ENCODE results near the gene EPB41L3. TPM values are rescaled to one million over a fixed set of nuclear protein-coding genes. Genes with fewer than 3 reads are reported as not detected.

EPB41L3 gene
- total RNA-seq, 4 donors from 2014 or later, result 21.2 to 39.5 (median 28.3) TPM

- DNase-seq (ENCODE audit: low spot score in 2 of 2), result no peak
- intact Hi-C loops (cut with DNase I; ENCODE audit: low total_unique reads), result no loop called here
- TF ChIP-seq CTCF (IDR thresholded peaks at IDR 0.05) (no peak), POLR2A (IDR thresholded peaks at IDR 0.05) (no peak)
- no peak overlapping the region for H3K4me3 ChIP-seq (ENCODE audit: low read depth, poor library complexity, severe bottlenecking)
- 92% methylated on average over 5 of the region's 5 CpGs for WGBS, 2 donors
These were observed 150.0 kb downstream of the EPB41L3 start for GRCh38 chr18:5393779-5394178.

- TF ChIP-seq CTCF (IDR thresholded peaks at IDR 0.05) (no peak), POLR2A (IDR thresholded peaks at IDR 0.05) (no peak)
These were observed 152.4 kb downstream of the EPB41L3 start for GRCh38 chr18:5391409-5391808.

GRCh38 chr18:5389356-5389755 lies 154.4 kb downstream of the EPB41L3 start:
- intact Hi-C loops (cut with DNase I; ENCODE audit: low total_unique reads), result no loop called here
- DNase-seq (ENCODE audit: low spot score in 2 of 2), result no peak
- H3K4me3 ChIP-seq (ENCODE audit: low read depth, poor library complexity, severe bottlenecking), result no peak overlapping the region
- TF ChIP-seq POLR2A (IDR thresholded peaks at IDR 0.05) (no peak), CTCF (IDR thresholded peaks at IDR 0.05) (no peak)
- 71 to 81% methylated on average over 2 of the region's 2 CpGs for WGBS, 2 donors

More at GRCh38 chr18:5391409-5391808, 152.4 kb downstream of the EPB41L3 start:
- intact Hi-C loops (cut with DNase I; ENCODE audit: low total_unique reads), result no loop called here
- no peak for DNase-seq (ENCODE audit: low spot score in 2 of 2)
- WGBS, 2 donors, result 93 to 94% methylated on average over 8 of the region's 8 CpGs
- H3K4me3 ChIP-seq (ENCODE audit: low read depth, poor library complexity, severe bottlenecking), result no peak overlapping the region

- WGBS, 2 donors, result 87 to 98% methylated on average over 3 of the region's 3 CpGs
- TF ChIP-seq CTCF (IDR thresholded peaks at IDR 0.05) (no peak), POLR2A (IDR thresholded peaks at IDR 0.05) (no peak)
- DNase-seq (ENCODE audit: low spot score in 2 of 2), result no peak
- intact Hi-C loops (cut with DNase I; ENCODE audit: low total_unique reads), result no loop called here
- no peak overlapping the region for H3K4me3 ChIP-seq (ENCODE audit: low read depth, poor library complexity, severe bottlenecking)
These were observed 154.9 kb downstream of the EPB41L3 start for GRCh38 chr18:5388896-5389295.

GRCh38 chr18:5380586-5380985 lies 163.2 kb downstream of the EPB41L3 start:
- H3K4me3 ChIP-seq (ENCODE audit: low read depth, poor library complexity, severe bottlenecking), result no peak overlapping the region
- DNase-seq (ENCODE audit: low spot score in 2 of 2), result no peak
- intact Hi-C loops (cut with DNase I; ENCODE audit: low total_unique reads), result no loop called here
- TF ChIP-seq POLR2A (IDR thresholded peaks at IDR 0.05) (no peak), CTCF (IDR thresholded peaks at IDR 0.05) (no peak)
- WGBS, 2 donors, result 59 to 78% methylated on average over 2 of the region's 2 CpGs

- DNase-seq (ENCODE audit: low spot score in 2 of 2), result no peak
- intact Hi-C loops (cut with DNase I; ENCODE audit: low total_unique reads), result no loop called here
- 78 to 79% methylated on average over 4 of the region's 4 CpGs for WGBS, 2 donors
- no peak overlapping the region for H3K4me3 ChIP-seq (ENCODE audit: low read depth, poor library complexity, severe bottlenecking)
- no peak for TF ChIP-seq POLR2A (IDR thresholded peaks at IDR 0.05)
- no peak for TF ChIP-seq CTCF (IDR thresholded peaks at IDR 0.05)
These were observed 166.8 kb downstream of the EPB41L3 start for GRCh38 chr18:5376986-5377385.
